A673 (cell line): ENCODE measurements around the gene FYTTD1.
"Not testable (repeated sequence)": the region's sequence is repeated elsewhere in the genome, so short reads cannot be mapped to it uniquely, and the experiment has no call there.

Experiments used
- EZH2 ChIP-seq: fragments of 200-600 bp; sonication (generic); IDR thresholded peaks from 2 replicates; pipeline ENCODE4 v1.6.1; 2017; ENCODE audit warnings: borderline replicate concordance, low read depth, mild to moderate bottlenecking, mixed read lengths, antibody characterized with exemption, low read length; ENCODE audit not compliant: poor library complexity, severe bottlenecking
- TF ChIP-seq, protein P1 (sequence below): fragments of 300-800, 200-600 bp; sonication (generic); conservative IDR thresholded peaks from 2 replicates; pipeline ENCODE4 v1.5.1; 2017; ENCODE audit warnings: low read depth, mild to moderate bottlenecking, antibody characterized with exemption, low read length, moderate library complexity, mixed read lengths

DNA sequence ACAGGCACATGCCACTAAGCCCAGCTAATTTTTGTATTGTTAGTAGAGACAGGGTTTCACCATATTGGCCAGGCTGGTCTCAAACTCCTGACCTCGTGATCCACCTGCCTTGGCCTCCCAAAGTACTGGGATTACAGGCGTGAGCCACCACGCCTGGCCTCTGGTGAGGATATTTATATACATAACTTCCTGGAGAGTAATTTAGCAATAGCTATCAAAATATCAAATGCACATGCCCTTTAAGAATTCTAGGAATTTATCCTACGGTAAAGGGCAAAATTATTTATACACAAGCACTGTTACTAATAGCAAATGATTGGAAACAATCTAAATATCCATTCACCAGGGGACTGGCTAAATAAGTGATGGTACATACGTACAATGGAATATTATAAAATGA, 38.7 kb upstream of the FYTTD1 start:
- TF ChIP-seq, protein P1, sequence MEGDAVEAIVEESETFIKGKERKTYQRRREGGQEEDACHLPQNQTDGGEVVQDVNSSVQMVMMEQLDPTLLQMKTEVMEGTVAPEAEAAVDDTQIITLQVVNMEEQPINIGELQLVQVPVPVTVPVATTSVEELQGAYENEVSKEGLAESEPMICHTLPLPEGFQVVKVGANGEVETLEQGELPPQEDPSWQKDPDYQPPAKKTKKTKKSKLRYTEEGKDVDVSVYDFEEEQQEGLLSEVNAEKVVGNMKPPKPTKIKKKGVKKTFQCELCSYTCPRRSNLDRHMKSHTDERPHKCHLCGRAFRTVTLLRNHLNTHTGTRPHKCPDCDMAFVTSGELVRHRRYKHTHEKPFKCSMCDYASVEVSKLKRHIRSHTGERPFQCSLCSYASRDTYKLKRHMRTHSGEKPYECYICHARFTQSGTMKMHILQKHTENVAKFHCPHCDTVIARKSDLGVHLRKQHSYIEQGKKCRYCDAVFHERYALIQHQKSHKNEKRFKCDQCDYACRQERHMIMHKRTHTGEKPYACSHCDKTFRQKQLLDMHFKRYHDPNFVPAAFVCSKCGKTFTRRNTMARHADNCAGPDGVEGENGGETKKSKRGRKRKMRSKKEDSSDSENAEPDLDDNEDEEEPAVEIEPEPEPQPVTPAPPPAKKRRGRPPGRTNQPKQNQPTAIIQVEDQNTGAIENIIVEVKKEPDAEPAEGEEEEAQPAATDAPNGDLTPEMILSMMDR = not testable (repeated sequence)
- not testable (repeated sequence) for TF ChIP-seq EZH2
